Measurements from ENCODE around the gene MFN2.
"Not testable (repeated sequence)": the region's sequence is repeated elsewhere in the genome, so short reads cannot be mapped to it uniquely, and the experiment has no call there.

MFN2 gene

GRCh38 chr1:12026586-12026985, 46.3 kb downstream of the MFN2 start:
- no peak for DNase-seq (ENCODE audit: low read depth)

- no peak for DNase-seq (ENCODE audit: low read depth)
These were observed 48.0 kb downstream of the MFN2 start for GRCh38 chr1:12028248-12028647.

- no peak for DNase-seq (ENCODE audit: low read depth)
These were observed 48.8 kb downstream of the MFN2 start for GRCh38 chr1:12028957-12029511.

DNA sequence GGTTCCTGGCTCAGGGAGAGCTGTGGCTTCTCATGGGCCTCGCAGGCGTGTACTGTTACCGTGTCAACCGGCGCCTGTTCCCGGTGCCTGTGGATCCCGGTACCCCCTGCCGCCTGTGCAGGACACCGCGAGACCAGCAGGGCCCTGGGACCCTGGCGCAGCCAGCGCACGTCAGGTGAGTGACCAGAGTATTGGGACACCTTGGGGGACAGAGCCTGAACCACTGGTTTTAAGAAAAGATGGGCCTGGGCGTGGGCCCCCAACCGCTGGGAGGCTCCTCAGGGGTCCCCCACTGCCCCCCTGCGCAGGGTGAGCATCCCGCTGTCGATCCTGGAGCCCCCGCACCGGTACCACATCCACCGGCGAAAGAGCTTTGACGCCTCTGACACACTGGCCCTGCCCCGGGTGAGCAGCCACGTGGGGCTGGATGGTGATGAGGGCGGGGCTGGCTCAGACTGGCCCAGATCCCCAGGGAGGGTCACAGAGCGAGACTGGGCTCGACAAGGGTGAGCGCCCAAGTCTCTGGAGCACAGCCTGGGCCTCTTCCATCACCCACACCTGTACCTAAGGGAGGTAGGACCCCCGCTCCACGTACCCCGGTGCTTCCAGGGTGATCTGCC, 49.6 kb downstream of the MFN2 start:
- DNase-seq (ENCODE audit: low read depth) = no peak

DNA sequence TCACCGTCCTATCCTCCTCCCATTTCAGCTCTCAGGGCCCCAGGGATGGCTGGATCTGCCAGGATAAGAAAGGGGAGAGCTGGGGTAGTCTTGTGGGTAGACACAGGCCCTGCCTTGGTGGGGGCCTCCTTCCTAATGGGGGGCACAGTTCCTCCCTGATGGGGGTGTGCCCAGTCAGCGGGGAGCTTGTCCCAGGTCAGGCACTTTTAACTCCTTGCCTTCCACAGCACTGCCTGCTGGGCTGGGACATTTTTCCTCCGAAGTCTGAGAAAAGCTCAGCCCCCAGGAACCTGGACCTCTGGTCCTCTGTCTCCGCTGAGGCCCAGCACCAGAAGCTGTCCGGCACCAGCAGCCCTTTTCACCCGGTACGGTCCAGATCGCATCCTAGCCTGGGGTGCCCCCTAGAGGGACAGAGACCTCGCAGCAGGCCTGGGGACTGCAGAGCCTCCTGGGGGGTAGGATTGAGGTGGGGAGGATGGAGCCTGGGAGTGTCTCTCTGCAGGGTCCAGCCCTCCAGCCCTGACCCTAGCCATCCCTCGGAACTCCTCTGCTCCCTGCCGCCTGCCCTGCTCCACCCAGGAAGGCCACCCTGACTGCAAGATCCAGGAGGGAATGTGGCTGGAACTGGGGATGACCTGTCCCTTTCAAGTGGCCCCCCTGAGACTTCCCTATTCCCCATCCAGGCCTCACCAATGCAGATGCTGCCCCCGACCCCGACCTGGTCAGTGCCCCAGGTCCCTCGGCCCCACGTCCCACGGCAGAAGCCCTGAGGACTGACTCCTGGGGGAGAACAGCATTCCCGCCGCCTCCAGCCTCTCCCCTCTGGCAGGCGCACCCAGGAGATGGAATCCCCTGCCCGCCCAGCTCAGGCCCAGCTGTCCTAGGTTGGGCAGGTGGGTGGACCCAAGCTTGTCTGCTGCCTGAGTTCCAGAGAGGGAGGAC, 51.1 kb downstream of the MFN2 start:
- no peak for DNase-seq (ENCODE audit: low read depth)

DNA sequence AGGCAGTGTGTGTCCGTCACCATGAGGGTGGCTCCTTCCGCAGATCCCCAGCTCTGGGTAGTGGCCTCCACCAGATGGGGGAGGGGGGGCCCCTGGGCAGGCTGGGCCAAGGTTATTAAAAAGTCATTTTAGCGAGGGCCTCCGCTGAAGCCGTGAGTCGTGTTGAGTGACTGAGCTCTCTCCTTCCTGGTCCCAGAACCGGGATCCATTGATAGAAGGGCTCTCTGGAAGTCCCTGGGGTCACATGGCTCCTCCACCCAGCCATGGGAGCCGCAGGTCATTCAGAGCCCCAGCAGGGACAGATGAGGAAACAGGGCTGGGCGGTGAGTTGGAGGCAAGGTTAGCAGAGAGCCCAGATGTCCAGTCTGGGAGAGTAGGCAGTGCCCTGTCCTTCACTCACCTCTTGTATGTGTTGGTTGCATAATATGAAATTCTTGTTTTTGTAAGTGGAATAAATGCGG, 51.9 kb downstream of the MFN2 start:
- DNase-seq (ENCODE audit: low read depth) = no peak

DNA sequence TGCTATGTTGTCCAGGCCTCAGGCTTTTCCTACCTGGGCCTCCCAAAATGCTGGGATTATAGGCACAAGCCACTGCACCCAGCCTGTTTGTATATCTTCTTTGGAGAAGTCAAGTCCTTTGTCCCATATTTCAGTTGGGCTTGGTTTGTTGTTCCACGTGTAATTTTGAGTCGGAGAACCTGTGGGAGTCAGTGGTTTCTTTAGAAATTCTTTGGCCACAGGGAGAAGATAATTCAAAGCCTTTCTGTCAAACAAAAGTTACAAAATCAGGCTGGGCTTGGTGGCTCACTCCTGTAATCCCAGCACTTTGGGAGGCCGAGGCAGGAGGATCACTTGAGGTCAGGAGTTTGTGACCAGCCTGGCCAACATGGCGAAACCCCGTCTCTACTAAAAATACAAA, 53.2 kb downstream of the MFN2 start:
- DNase-seq (ENCODE audit: low read depth) = not testable (repeated sequence)

GRCh38 chr1:12034381-12034801, 54.1 kb downstream of the MFN2 start:
- no peak for DNase-seq (ENCODE audit: low read depth)

DNA sequence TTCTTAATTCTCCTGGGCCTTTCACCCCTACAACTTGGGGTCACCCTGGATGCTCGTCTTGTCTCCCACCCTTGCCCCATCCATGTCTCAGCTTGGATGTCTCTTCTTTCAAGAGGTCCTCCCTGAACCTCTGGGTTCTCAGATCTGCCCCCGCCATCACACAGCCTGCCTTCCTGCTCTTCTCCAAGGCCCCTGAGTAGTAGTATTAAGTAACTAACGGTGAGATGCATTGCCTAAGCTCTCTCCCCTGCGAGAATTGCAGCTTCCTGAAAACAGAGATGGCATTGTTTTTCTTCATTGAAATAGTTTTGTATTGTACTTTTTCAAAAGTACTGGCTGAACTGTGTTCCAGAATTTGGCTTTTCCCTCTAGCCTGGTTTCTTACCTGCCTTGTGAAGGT, 55.1 kb downstream of the MFN2 start:
- no peak for DNase-seq (ENCODE audit: low read depth)

- no peak for DNase-seq (ENCODE audit: low read depth)
These were observed 57.5 kb downstream of the MFN2 start for GRCh38 chr1:12037486-12038355.

DNA sequence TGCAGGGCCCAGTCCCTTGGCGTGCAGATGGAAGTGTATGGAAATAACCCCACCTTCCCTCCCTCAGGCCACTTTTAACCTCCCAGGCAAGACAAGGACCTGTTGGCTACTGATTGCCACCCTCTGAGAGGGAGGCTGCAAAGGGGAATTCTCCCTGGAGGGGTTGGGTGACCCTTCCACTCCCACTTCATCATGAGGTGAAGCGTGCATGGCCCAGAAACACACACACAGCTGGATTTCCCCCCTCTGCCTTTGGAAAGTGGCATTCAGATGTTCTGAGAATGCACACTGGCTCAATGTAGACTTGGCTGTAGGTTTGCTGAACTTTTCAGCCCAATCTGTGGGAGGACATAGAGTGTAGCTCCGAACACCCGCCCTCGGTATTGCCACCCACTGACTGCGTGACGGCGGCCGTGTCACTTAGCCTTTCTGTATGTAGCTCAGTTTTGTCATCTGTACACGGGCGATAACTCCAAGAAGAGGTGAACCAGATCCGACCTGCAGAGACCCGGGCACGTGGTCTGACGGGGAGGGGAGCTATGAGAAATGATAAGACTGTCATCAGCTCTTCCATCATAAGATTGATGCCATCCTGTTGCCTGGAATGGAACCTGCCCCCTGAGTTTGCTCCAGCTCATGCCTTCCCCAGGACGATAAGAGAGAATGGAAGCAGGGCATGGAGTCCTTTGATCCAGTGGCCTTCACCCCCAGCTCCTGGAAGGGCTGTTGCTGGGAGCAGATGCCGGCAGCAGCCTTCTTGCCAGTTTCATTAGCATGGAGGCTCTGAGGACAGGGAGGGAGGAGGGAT, 58.3 kb downstream of the MFN2 start:
- DNase-seq (ENCODE audit: low read depth) = no peak

DNA sequence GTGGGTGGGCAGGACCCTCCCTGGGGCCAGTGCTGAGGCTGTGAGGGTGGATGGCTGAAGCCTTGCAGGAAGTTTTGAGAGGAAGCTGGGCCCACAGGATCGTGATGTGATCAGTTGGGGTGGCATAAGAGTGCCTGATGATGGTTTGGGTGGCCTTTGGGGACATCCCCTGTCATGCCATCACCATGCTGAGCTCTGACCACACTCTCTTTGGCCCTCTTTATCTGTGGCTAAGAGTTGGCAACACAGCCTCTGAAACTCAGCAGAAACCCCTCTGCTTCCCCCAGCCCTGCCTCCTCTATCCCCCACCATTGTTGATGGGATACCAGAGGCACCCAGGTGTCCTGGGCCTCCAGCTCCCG, 58.9 kb downstream of the MFN2 start:
- no peak for DNase-seq (ENCODE audit: low read depth)

DNA sequence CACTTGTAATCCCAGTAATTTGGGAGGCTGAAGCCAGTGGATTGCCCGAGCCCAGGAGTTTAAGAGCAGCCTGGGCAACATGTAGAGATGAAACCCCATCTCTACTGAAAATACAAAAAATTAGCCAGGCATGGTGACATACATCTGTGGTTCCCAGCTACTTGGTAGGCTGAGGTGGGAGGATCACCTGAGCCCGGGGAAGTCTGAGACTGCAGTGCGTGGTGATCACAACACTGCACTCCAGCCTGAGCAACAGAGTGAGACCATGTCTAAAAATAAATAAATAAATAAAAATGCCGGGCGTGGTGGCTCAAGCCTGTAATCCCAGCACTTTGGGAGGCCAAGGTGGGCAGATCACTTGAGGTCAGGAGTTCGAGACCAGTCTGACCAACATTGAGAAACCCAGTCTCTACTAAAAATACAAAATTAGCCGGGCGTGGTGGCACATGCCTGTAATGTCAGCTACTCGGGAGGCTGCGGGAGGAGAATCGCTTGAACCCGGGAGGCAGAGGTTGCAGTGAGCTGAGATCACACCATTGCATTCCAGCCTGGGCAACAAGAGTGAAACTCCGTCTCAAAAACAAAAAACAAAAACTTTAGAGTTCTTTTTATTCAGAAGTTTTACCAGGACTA, 59.7 kb downstream of the MFN2 start:
- DNase-seq (ENCODE audit: low read depth) = not testable (repeated sequence)

DNA sequence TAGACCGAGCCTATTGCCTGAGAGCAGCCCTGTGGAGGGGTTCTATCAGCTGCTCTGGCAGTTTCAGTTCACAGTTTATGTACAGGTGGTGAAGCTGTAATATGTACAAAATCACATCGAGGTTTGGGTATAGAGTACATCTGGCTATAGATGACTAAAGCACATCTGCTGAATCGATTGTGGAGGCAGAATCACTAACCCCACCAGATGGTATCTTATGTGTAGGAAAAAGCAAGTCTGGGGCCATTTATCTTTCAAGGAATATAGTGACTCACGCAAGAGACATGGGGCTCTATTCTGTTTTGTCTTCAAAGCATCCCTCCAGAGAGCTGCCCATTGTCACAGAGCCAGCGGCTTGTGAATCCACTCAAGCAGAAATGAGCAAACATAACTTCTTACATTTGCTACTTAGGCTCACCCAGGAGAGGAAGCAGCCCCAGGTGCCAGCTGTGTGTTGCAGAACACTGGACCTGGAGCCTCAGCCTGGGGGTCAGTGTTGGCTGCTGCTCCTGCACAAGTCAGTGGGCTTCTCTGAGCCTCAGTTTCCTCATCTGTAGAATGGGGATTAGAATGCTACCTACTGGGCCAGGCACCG, 60.3 kb downstream of the MFN2 start:
- no peak for DNase-seq (ENCODE audit: low read depth)

GRCh38 chr1:12044187-12044877, 64.1 kb downstream of the MFN2 start:
- DNase-seq (ENCODE audit: low read depth) = not testable (repeated sequence)

DNA sequence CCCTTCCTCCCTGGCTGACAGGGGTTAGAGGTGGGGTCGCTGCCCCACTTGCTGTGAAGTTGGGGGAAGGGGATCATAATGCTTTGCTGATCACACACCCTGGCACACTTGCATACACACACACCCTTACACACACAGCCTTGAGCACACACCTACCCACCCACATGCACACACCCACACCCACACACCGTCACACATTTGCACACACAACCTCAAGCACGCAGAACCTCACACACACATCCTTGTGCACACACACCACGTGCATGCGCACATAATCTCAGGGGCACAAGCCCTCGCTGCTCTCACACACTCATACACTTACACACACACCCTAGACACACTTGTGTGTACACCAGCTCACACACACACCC, 66.5 kb downstream of the MFN2 start:
- no peak for DNase-seq (ENCODE audit: low read depth)

DNA sequence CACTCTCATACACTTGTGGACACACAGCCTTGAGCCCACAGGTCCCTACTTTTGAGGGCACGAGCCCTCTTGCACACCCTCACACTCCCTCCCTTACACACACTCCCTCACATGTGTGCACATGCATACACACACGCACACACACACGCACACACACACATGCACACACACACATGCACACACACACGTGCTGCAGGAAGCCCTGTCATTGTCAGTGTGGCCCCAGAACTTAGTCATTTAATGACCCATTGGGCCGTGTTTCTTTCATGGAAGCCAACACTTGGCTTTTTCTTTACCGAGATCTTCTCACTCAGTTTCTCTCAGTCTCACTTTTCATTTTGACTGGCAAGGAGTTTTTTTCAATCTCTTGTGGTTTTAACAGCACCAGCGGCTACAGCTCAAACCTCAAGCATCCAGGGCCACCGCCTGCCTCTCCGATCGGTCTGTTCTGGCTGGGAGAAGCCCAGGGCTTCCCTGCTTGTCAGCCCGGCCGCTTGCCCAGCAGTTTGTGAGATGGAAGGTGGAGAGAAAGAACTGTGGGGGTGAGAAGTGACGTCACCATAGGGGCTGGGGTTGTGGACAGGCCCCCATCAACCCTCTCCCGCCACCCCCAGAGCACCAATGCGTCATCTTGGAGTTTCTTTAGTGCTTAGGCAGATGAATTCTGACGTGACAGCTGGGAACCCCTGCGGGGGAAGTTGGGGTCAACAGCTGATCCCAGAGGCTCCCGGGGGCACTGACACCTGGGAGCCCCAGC, 67.1 kb downstream of the MFN2 start:
- DNase-seq (ENCODE audit: low read depth) = peak; percentile 6

GRCh38 chr1:12048372-12048771, 68.1 kb downstream of the MFN2 start:
- no peak for DNase-seq (ENCODE audit: low read depth)

DNA sequence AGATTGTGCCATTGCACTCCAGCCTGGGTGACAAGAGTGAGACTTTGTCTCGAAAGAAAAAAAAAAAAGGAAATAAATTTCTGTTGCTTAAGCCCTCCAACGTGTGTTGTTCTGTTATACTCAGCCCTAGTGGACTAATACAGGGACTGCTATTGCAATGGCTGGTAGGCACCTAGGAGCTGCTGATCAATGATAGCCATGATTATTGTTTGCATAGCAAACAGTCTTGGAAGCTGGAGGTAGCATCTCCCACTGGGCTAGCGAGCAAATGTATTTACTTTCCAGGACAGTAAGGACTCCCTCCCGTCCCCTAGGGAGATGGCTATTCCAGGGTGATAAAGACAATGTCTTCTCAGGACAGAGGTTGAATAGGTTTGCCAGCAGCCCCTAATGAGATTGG, 69.4 kb downstream of the MFN2 start:
- DNase-seq (ENCODE audit: low read depth) = no peak

All from activated T-helper 1 cell treated with Interleukin-2 at 50 U/mL for 16 hours (primary cell).